Measurements from ENCODE around the gene NUP160.

The NUP160 gene

DNA sequence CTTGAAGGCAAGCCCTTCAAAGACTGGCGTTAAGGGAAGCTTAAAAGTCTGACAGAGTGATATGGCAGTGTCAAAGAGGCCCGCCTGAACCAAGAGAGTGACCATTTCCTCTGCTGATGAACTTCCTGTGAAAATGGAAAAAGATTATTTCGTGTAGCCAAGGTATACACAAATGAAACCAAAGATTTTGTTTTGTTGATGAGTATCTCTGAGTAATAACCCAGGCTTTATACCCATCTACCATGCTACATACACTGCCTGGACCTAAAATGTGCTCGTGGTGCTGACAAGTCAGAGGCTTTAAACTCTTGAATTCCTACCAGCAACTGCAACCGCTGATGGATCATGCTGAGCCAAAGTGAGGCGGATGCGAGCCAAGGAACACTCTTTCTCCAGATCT is 60.0 kb downstream of the NUP160 start:
- H3K4me3 ChIP-seq (ENCODE audit: control insufficient read depth, low read depth, low read length): no peak overlapping the region
- TF ChIP-seq, protein P1, sequence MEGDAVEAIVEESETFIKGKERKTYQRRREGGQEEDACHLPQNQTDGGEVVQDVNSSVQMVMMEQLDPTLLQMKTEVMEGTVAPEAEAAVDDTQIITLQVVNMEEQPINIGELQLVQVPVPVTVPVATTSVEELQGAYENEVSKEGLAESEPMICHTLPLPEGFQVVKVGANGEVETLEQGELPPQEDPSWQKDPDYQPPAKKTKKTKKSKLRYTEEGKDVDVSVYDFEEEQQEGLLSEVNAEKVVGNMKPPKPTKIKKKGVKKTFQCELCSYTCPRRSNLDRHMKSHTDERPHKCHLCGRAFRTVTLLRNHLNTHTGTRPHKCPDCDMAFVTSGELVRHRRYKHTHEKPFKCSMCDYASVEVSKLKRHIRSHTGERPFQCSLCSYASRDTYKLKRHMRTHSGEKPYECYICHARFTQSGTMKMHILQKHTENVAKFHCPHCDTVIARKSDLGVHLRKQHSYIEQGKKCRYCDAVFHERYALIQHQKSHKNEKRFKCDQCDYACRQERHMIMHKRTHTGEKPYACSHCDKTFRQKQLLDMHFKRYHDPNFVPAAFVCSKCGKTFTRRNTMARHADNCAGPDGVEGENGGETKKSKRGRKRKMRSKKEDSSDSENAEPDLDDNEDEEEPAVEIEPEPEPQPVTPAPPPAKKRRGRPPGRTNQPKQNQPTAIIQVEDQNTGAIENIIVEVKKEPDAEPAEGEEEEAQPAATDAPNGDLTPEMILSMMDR (conservative IDR thresholded peaks at IDR 0.05; ENCODE audit: control insufficient read depth, insufficient read depth, low read depth, low read length): no peak
- DNase-seq (ENCODE audit: low read depth): peak; percentile 63

DNA sequence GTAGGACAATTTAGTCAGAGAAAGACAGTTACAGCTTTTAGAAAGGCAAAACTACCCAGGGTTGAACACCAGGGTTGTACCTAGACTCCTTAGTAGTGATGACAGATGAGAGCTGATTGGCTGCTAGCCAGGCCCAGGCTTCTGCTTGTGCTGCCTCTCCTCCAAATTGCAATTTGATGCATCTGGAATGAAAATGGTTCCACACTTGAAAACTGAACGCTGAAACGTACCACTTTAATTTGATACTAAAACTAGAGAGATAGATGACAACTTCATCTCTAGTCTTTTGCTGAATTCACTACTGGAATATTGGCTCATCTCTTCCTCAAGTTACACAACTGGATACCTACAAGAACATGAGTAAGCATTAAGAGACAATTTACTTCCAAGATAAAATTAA is 61.8 kb downstream of the NUP160 start:
- peak; percentile 72 for DNase-seq (ENCODE audit: low read depth)

DNA sequence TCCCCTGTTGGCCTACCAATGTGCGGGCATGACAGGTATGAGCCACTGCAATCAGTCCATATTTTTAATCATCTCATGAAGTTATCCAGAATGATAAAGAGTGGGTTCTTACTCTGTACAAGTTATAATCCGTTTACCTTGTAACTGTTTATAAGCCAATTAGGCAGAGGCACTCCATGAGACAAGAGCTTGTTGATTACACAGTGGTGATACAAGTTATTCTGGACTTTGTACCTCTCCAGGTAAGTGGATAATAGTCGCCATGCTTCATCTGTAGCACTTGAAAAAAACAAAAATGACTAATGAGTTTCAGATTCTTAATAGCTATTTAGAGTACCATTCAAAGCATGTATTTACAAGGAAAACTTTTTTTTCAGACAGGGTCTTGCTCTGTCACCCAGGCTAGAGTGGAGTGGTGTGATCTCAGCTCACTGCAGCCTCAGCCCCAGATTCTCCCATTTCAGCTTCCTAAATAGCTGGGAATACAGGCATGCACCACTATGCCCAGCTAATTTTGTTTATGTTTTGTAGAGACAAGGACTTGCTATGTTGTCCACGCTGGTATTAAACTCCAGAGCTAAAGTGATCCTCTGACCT is 63.3 kb downstream of the NUP160 start:
- TF ChIP-seq, protein P1 (conservative IDR thresholded peaks at IDR 0.05; ENCODE audit: control insufficient read depth, insufficient read depth, low read depth, low read length): no peak
- no peak overlapping the region for H3K4me3 ChIP-seq (ENCODE audit: control insufficient read depth, low read depth, low read length)
- DNase-seq (ENCODE audit: low read depth): no peak

More for the DNA sequence above, 61.8 kb downstream of the NUP160 start:
- no peak overlapping the region for H3K4me3 ChIP-seq (ENCODE audit: control insufficient read depth, low read depth, low read length)
- TF ChIP-seq, protein P1 (conservative IDR thresholded peaks at IDR 0.05; ENCODE audit: control insufficient read depth, insufficient read depth, low read depth, low read length): no peak

DNA sequence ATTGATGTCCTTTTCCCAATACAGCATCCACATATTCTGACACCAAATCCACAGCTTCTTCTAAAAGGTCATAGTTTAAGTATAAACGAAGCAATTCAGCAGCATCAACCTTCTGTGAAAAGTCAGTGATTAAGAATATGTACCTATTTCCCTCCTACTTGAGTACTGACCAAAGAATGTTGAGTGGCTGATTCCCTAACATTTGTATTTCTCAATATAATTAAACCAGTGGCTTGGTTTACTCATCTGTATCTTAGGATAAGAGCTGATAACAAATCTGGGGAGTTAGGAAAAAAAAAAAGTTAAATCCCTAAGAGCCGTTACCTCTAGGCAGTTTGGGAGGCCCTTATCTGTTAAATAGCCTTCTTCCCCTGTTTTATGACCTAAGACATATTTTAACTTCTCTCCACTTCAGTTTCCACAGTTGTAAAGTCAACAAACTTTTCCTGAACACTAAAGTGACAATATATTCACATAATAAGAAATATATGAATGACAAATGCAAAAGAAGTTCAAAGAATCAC is 65.0 kb downstream of the NUP160 start:
- TF ChIP-seq, protein P1 (conservative IDR thresholded peaks at IDR 0.05; ENCODE audit: control insufficient read depth, insufficient read depth, low read depth, low read length): no peak
- H3K4me3 ChIP-seq (ENCODE audit: control insufficient read depth, low read depth, low read length): no peak overlapping the region
- no peak for DNase-seq (ENCODE audit: low read depth)

DNA sequence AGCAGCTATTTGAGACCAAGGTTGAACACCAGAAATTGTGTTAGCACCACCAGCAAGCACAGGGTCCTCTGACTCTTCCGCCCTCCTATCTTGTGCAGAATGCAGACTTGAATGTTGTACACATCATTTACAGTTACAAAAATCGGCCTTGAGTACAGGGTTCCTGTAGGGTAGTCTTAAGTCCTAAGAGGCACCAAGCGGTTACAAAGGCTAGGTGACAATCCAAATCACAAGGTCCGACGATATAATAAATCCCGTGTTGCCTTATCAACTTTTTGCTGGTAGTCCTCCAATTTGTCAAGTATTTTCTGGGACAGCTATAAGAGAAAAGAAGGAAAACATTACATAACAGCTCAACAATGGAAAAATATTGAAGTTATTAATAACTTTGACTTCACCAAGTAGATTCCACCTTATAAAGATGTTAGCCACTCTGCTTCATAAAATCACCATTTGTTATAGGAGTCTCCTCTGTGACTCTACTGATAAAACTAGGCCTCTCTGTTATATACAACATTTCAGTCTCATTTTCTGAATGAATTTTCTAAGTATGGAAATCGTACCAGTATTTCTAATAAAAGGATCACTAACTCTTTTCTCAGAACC is 69.2 kb downstream of the NUP160 start:
- TF ChIP-seq, protein P1 (conservative IDR thresholded peaks at IDR 0.05; ENCODE audit: control insufficient read depth, insufficient read depth, low read depth, low read length): no peak
- H3K4me3 ChIP-seq (ENCODE audit: control insufficient read depth, low read depth, low read length): no peak overlapping the region
- DNase-seq (ENCODE audit: low read depth): no peak

DNA sequence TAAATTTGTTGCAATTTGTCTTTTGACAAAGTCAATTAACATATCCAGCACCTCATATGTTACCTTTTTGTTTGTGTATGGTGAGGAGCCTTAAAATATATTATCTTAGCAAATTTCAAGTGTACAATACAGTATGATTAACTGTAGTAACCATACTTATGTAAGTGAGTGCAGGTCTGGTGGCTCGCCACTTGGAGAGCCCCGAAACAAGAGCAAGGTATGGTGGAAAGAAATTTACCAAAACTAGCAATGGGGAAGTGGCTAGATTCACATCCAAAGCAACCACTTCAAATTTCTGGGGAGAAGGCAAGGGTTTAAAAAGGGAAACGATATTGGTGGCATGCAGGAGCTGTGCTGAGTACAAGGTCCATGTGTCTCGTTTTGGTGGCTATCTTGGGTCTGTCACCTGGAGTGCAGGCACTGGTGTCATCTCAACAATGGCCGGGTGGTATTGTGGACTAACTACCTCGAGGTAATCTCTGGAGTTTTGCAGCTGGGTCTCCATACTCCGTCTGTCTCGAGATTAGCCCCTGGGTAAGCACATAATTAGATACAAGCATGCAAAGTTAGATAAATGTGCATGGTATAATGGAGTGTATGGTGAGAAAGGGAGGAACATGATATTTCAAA is 72.8 kb downstream of the NUP160 start:
- H3K4me3 ChIP-seq (ENCODE audit: control insufficient read depth, low read depth, low read length): no peak overlapping the region
- TF ChIP-seq, protein P1 (conservative IDR thresholded peaks at IDR 0.05; ENCODE audit: control insufficient read depth, insufficient read depth, low read depth, low read length): no peak
- DNase-seq (ENCODE audit: low read depth): no peak

Data from fibroblast of mammary gland (primary cell).